Measurements from ENCODE around the gene PLEKHM2.

- TF ChIP-seq RARB (CRISPR knock-in tag; IDR thresholded peaks at IDR 0.05): no peak
- no peak for TF ChIP-seq ARNTL (CRISPR knock-in tag; IDR thresholded peaks at IDR 0.05; ENCODE audit: borderline replicate concordance, low read depth)
Measured at GRCh38 chr1:15724949-15725880, 41.1 kb downstream of the PLEKHM2 start.
